ENCODE measurements around the gene TMEM245.

- TF ChIP-seq CTCF (IDR thresholded peaks at IDR 0.05), result no peak
- no peak for TF ChIP-seq POLR2AphosphoS5 (IDR thresholded peaks at IDR 0.05; ENCODE audit: low read depth, low read length)
- TF ChIP-seq REST (IDR thresholded peaks at IDR 0.05; ENCODE audit: insufficient read depth in 1 of 2, low read depth in 2 of 2, low read length in 1 of 2), result no peak
- TF ChIP-seq SIN3A (IDR thresholded peaks at IDR 0.05; ENCODE audit: borderline replicate concordance, insufficient read depth, low read depth, low read length), result no peak
- TF ChIP-seq TCF7L2 (IDR thresholded peaks at IDR 0.05; ENCODE audit: low read depth, low read length), result no peak
Measured at GRCh38 chr9:109020113-109020512, 99.6 kb downstream of the TMEM245 start.

All from Panc1 (cell line).